Activated B cell treated with CpG ODN at 0.5 μM for 24 hours (primary cell): Measurements from ENCODE around the gene MAT1A. TPM values are rescaled to one million over a fixed set of nuclear protein-coding genes. Genes with fewer than 3 reads are reported as not detected.

Experiments used
- ATAC-seq: fragments of 200-7000 bp; cut with Tn5 transposase; one replicate; pipeline ENCODE4 v1.10.0; 2021; ENCODE audit warnings: low read depth, mild to moderate bottlenecking, moderate library complexity
- CTCF ChIA-PET: fragments of 350-600 bp; sonication (Branson Sonifier 250); formaldehyde crosslinking; loops from one replicate; lab custom pipeline; 2021; ENCODE audit warnings: antibody characterized with exemption; lab: Charles Lee
- POLR2A ChIA-PET: fragments of 350-600 bp; sonication (Branson Sonifier 250); formaldehyde crosslinking; loops from one replicate; lab custom pipeline; 2021; ENCODE audit warnings: antibody characterized with exemption; lab: Charles Lee
- DNase-seq: peaks from one replicate; pipeline ENCODE4 v3.0.0; 2022
- H3K27ac Mint-ChIP-seq: one replicate; pipeline ENCODE4 v1.8.0; 2020; ENCODE audit warnings: mixed read lengths
- H3K27me3 Mint-ChIP-seq: one replicate; pipeline ENCODE4 v1.8.0; 2021; ENCODE audit warnings: mixed read lengths
- H3K36me3 Mint-ChIP-seq: one replicate; pipeline ENCODE4 v1.8.0; 2021; ENCODE audit warnings: low read depth, mixed read lengths
- H3K4me1 Mint-ChIP-seq: one replicate; pipeline ENCODE4 v1.8.0; 2021; ENCODE audit warnings: mixed read lengths
- H3K4me3 Mint-ChIP-seq: one replicate; pipeline ENCODE4 v1.8.0; 2020; ENCODE audit warnings: mild to moderate bottlenecking, mixed read lengths
- H3K9me3 Mint-ChIP-seq: one replicate; pipeline ENCODE4 v1.8.0; 2020; ENCODE audit warnings: mixed read lengths
- intact Hi-C: fragments of 100-400 bp; cut with micrococcal nuclease; formaldehyde crosslinking; loops from one replicate; pipeline ENCODE4 v1.15.1; 2024
- total RNA-seq: library from RNA; stranded (reverse); gene quantifications from 2 replicates; pipeline ENCODE4 v1.2.3, GENCODE V29; 2022
- TF ChIP-seq, protein P1 (sequence below): fragments of 200-600 bp; IDR thresholded peaks from one replicate; pipeline ENCODE4 v1.8.0; 2022; ENCODE audit warnings: antibody characterized with exemption, mild to moderate bottlenecking

The MAT1A gene
- total RNA-seq, 1 donor from 2014 or later, result not detected

DNA sequence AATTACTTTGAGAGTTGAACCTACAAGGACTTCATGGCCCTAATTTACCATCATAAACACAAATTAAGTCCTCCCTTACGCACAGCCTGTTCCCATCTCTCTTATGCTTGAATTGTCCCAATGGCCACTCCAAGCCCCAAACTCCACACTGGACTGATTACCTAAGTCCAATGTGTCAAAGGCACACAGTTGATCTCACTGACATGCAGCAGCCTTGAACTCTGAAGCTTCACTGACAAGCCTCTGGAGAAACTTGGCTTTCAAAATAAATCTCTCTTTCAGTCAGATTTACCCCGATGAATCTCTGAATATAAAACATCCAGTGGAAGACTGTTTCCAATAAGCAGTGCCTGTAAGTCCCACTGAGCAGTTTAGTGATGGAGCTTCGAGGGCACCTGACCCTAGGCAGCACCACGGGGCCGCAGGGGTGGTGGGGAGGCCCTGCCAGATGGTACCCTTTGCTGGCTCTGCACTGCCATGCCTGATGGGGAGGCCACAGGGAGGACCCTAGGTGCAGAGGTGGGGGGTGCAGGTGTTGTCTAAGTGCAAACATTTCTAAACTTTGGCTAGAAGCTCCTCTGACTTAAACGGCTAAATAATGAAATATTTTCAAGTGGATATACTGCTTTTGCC lies 3.3 kb upstream of the MAT1A start:
- no peak overlapping the region for H3K4me3 Mint-ChIP-seq
- no peak overlapping the region for H3K27ac Mint-ChIP-seq
- no peaks in the 10 kb centered on the region for H3K36me3 Mint-ChIP-seq
- H3K27me3 Mint-ChIP-seq, result peaks cover 14% of the 10 kb centered on the region
- intact Hi-C loops, result no loop called here
- H3K9me3 Mint-ChIP-seq, result peaks cover 5% of the 10 kb centered on the region
- POLR2A ChIA-PET, result no interaction called here
- no peaks in the 10 kb centered on the region for H3K4me1 Mint-ChIP-seq
- CTCF ChIA-PET, result no interaction called here
- TF ChIP-seq, protein P1, sequence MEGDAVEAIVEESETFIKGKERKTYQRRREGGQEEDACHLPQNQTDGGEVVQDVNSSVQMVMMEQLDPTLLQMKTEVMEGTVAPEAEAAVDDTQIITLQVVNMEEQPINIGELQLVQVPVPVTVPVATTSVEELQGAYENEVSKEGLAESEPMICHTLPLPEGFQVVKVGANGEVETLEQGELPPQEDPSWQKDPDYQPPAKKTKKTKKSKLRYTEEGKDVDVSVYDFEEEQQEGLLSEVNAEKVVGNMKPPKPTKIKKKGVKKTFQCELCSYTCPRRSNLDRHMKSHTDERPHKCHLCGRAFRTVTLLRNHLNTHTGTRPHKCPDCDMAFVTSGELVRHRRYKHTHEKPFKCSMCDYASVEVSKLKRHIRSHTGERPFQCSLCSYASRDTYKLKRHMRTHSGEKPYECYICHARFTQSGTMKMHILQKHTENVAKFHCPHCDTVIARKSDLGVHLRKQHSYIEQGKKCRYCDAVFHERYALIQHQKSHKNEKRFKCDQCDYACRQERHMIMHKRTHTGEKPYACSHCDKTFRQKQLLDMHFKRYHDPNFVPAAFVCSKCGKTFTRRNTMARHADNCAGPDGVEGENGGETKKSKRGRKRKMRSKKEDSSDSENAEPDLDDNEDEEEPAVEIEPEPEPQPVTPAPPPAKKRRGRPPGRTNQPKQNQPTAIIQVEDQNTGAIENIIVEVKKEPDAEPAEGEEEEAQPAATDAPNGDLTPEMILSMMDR, result no peak
- no peak for ATAC-seq
- DNase-seq, result no peak

DNA sequence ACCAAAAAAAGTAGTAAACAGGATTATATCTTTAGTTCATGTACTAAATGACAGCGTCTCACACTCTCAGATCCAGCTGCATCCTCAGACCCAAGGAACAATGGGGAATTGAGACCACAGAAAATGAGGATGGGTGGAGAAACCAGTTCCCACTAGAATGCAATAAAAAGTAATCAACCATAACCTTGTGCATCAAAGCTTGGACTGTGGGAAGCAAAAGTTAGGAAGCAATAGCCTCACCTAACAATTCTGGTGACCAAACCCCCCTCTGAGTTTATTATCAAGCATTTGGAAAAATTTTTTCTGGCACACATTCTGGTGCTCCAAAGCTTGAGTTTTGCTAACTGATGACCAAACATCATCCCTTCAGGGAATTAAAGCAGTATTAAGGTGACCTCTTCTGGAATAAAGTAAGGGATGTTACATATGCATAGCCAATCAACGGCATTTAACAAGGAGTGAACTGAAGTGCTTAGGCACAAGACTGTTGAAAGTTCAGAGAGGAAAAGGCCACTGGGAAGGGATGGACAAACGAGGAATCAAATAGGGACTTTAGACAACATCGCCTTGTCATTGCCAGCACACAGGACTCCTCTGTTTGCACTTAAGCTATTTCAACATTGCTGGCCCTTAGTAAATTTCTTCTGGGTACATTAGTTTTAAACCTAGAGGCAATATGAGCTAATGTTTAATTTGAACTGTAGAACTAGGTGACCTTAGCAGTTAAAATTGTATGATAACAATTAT lies 1.2 kb upstream of the MAT1A start:
- peaks cover 14% of the 10 kb centered on the region for H3K27me3 Mint-ChIP-seq
- H3K36me3 Mint-ChIP-seq, result no peaks in the 10 kb centered on the region
- DNase-seq (no peak), ATAC-seq (no peak)
- no peaks in the 10 kb centered on the region for H3K4me1 Mint-ChIP-seq
- ChIA-PET CTCF (no interaction called here), POLR2A (no interaction called here)
- H3K4me3 Mint-ChIP-seq, result no peak overlapping the region
- no peak overlapping the region for H3K27ac Mint-ChIP-seq
- intact Hi-C loops, result no loop called here
- TF ChIP-seq, protein P1, result no peak
- no peaks in the 10 kb centered on the region for H3K9me3 Mint-ChIP-seq

DNA sequence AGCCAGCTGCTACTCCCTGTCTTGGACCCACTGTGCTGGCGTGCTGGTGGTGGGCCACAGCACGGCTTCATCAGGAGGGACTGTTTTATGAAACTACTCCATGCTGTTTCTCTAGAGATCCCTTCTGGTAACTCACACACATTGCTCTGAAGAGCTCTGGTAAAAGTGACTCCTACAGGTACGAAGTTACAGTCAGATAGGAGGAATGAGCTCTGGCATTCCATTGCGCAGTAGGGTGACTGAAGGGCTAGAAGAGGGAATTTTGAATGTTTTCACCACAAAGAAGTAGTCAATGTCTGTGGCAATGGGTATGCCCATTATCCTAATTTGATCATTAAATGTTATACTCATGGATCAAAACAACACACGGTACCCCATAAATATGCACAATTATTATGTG lies 609 bp downstream of the MAT1A start:
- ChIA-PET POLR2A (no interaction called here), CTCF (no interaction called here)
- intact Hi-C loops, result no loop called here
- H3K4me1 Mint-ChIP-seq, result no peaks in the 10 kb centered on the region
- H3K36me3 Mint-ChIP-seq, result no peaks in the 10 kb centered on the region
- ATAC-seq (no peak), DNase-seq (no peak)
- H3K4me3 Mint-ChIP-seq, result no peak overlapping the region
- no peak overlapping the region for H3K27ac Mint-ChIP-seq
- TF ChIP-seq, protein P1, result no peak
- H3K27me3 Mint-ChIP-seq, result peaks cover 17% of the 10 kb centered on the region
- no peaks in the 10 kb centered on the region for H3K9me3 Mint-ChIP-seq

DNA sequence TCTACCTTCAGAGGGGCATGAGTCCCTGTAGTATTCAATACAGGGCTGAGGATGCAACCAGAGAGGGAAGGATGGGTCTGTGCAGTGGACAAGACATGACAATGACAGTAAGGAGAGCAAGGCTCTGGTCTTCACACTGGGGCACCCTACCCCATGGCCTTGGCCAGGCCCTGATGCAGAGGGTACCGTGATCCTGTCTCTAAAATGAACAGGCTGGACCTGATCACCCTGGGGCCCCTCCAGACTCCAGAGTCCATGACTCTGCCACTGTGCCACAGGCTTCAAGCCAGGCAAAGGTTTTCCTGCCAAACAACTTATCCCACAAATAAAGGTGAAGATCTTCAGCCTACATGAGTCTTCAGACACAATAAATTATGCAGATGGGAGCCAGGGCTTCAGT lies 4.9 kb downstream of the MAT1A start:
- ATAC-seq (no peak), DNase-seq (no peak)
- no peak overlapping the region for H3K4me3 Mint-ChIP-seq
- no peaks in the 10 kb centered on the region for H3K4me1 Mint-ChIP-seq
- POLR2A ChIA-PET, result no interaction called here
- peaks cover 6% of the 10 kb centered on the region for H3K27me3 Mint-ChIP-seq
- CTCF ChIA-PET, result no interaction called here
- no peak overlapping the region for H3K27ac Mint-ChIP-seq
- intact Hi-C loops, result no loop called here
- H3K9me3 Mint-ChIP-seq, result no peaks in the 10 kb centered on the region
- H3K36me3 Mint-ChIP-seq, result no peaks in the 10 kb centered on the region
- TF ChIP-seq, protein P1, result no peak

DNA sequence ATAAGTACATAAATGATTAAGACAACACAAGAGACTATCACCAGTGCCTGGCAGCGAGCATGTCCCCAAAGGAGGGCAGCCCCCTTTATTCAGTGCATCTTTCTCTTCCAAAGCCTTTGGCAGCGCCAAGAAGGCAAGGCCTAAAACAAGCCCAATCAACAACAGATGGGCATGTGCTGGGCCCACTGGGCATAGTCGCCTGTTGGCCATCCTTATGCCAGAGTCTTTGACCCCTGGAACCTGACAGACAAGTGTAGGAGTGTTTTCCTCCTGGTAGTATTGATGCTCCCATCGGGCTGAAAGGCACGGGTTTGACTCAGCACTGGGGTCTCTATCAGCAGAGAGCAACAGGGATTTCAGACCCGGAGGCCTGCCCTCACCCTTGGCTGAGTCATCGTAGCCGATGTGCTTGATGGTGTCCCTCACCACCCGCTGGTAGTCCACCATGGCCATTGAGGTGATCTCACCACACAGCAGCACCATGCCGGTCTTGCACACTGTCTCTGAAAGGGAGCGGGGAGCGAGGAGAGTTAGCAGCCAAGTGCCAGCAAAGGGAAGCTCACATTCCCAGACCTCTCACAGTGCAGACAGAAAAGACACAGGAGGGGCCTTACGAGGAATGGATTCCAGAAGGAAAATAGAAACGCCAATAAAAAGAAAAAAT lies 5.8 kb downstream of the MAT1A start:
- H3K36me3 Mint-ChIP-seq, result no peaks in the 10 kb centered on the region
- ChIA-PET POLR2A (no interaction called here), CTCF (no interaction called here)
- DNase-seq (no peak), ATAC-seq (no peak)
- H3K9me3 Mint-ChIP-seq, result no peaks in the 10 kb centered on the region
- H3K27me3 Mint-ChIP-seq, result peaks cover 3% of the 10 kb centered on the region
- TF ChIP-seq, protein P1, result no peak
- no peak overlapping the region for H3K4me3 Mint-ChIP-seq
- no peaks in the 10 kb centered on the region for H3K4me1 Mint-ChIP-seq
- H3K27ac Mint-ChIP-seq, result no peak overlapping the region
- intact Hi-C loops, result no loop called here
